Pancreas (tissue), 10 donors: ENCODE results near the gene FASN. TPM values are rescaled to one million over a fixed set of nuclear protein-coding genes. Genes with fewer than 3 reads are reported as not detected.
"Not testable (repeated sequence)": the region's sequence is repeated elsewhere in the genome, so short reads cannot be mapped to it uniquely, and the experiment has no call there.

Experiments used
- ATAC-seq, 4 donors: fragments of 200-7000 bp; cut with Tn5 transposase; one replicate each; pipeline versions ENCODE4 v1.8.0 to v1.9.1; 2020; ENCODE audit warnings: mild to moderate bottlenecking in 4 of 4, moderate library complexity in 4 of 4
- DNase-seq, 6 donors: peaks; one replicate each; pipeline ENCODE4 v3.0.0-alpha.2; 2020
- FAIRE-seq: peaks from 2 replicates; lab custom pipeline; 2012; peaks lifted over from hg19 to GRCh38; lab: Jason Lieb, UNC
- H3K27ac ChIP-seq, 4 donors: fragments of 200-600 bp; sonication (generic); 1 replicate in 3 of 4; 2 replicates in 1 of 4; pipeline versions ENCODE4 v1.5.0 to v1.8.0; 2020
- H3K27me3 ChIP-seq, 4 donors: fragments of 200-600 bp; one replicate each; pipeline ENCODE4 v1.8.0; 2021
- H3K36me3 ChIP-seq, 3 donors: fragments of 200-600 bp; sonication (generic) in 1 of 3; one replicate each; pipeline versions ENCODE4 v1.5.0 to v1.8.0; 2020 to 2021
- H3K4me1 ChIP-seq, 3 donors: fragments of 200-600 bp; one replicate each; pipeline ENCODE4 v1.8.0; 2021
- H3K4me3 ChIP-seq, 4 donors: fragments of 200-600 bp; sonication (generic) in 2 of 4; one replicate each; pipeline versions ENCODE4 v1.5.0 to v1.8.0; 2020 to 2021
- H3K9me3 ChIP-seq, 4 donors: fragments of 200-600 bp; one replicate each; pipeline ENCODE4 v1.8.0; 2021
- CTCF ChIP-seq, 4 donors: fragments of 200-600 bp; sonication (generic) in 3 of 4; IDR thresholded peaks; one replicate each; pipeline versions ENCODE4 v1.5.0 to v1.8.0; 2021; ENCODE audit warnings: antibody characterized with exemption in 4 of 4
- WGBS, 2 donors: extraction: QIAGEN DNeasy Blood & Tissue Kit; methylation state at CpG; one replicate each; pipeline ENCODE4 v1.1.7; 2013; 5-methylcytosine and 5-hydroxymethylcytosine counted together
- intact Hi-C, 3 donors: fragments of 100-400 bp; cut with DNase I; formaldehyde crosslinking; loops; one replicate each; pipeline versions ENCODE4 v1.11.1 to v1.14.2; 2022
- polyA plus RNA-seq, 2 donors: library from polyadenylated mRNA; stranded (reverse); fragments of 200-250 nt; gene quantifications; one replicate each; pipeline ENCODE4 v1.2.3, GENCODE V29; 2013
- total RNA-seq, 6 donors: library from RNA; stranded (reverse); fragmentation: NEBNext Ultra II Directional in 4 of 6; extraction: Animal tissue kit (Norgen Biotek cat#: 25700) in 4 of 6; gene quantifications; one replicate each; pipeline versions ENCODE4 v1.2.1 to v1.2.4, GENCODE V29; 2021 to 2023
- donor health status: healthy with polysubstance abuse.
- donor health status: DM: no; HTN: no; CAD: no; lungs with moderate emphysema.
- donor health status: DM: no; HTN: no; CAD: no.
- donor health status: control.
- donor health status: control.
- donor health status: Bipolar disorder and iron deficiency.
- donor health status: DM: yes; HTN: yes; CAD: no.
- donor health status: DM: no; HTN: no; CAD: no.
- donor health status: DM: no; HTN: no; CAD: no.
- donor health status: DM: yes; HTN: yes; CAD: no.

FASN gene
- total and polyA plus RNA-seq, 8 donors: 12.4 to 69.4 (median 31.7) TPM

- H3K4me3 ChIP-seq: no peak overlapping the region
- FAIRE-seq: no peak
- DNase-seq: peak in 2 of 6 donors; percentile 26 to 45
- WGBS, 2 donors: 74 to 77% methylated on average over 14 of the region's 14 CpGs
- intact Hi-C loops: no loop called here
- H3K27ac ChIP-seq: no peak overlapping the region
- peaks cover 0 to 4% (median 0%) of the 10 kb centered on the region in 3 donors for H3K4me1 ChIP-seq
- no peak for TF ChIP-seq CTCF (IDR thresholded peaks at IDR 0.05)
- H3K36me3 ChIP-seq: no peaks in the 10 kb centered on the region
- ATAC-seq: no peak
- no peaks in the 10 kb centered on the region for H3K27me3 ChIP-seq
- no peaks in the 10 kb centered on the region for H3K9me3 ChIP-seq
Observed at GRCh38 chr17:82045936-82046484, 52.0 kb downstream of the FASN start.

GRCh38 chr17:82043507-82043906 is 54.5 kb downstream of the FASN start:
- no peak for DNase-seq
- H3K4me3 ChIP-seq: no peak overlapping the region
- no peak for TF ChIP-seq CTCF (IDR thresholded peaks at IDR 0.05)
- H3K9me3 ChIP-seq: no peaks in the 10 kb centered on the region
- no peaks in the 10 kb centered on the region for H3K27me3 ChIP-seq
- no peaks in the 10 kb centered on the region for H3K36me3 ChIP-seq
- H3K4me1 ChIP-seq: no peaks in the 10 kb centered on the region
- FAIRE-seq: no peak
- intact Hi-C loops: no loop called here
- no peak for ATAC-seq
- no peak overlapping the region for H3K27ac ChIP-seq
- WGBS, 2 donors: 76 to 84% methylated on average over 16 of the region's 16 CpGs

GRCh38 chr17:82042649-82043048 is 55.4 kb downstream of the FASN start:
- DNase-seq (no peak), ATAC-seq (no peak), FAIRE-seq (no peak)
- H3K4me3 ChIP-seq: no peak overlapping the region
- intact Hi-C loops: no loop called here
- TF ChIP-seq CTCF (IDR thresholded peaks at IDR 0.05): no peak
- WGBS, 2 donors: 65 to 79% methylated on average over 9 of the region's 9 CpGs
- no peaks in the 10 kb centered on the region for H3K36me3 ChIP-seq
- no peak overlapping the region for H3K27ac ChIP-seq
- no peaks in the 10 kb centered on the region for H3K27me3 ChIP-seq
- H3K4me1 ChIP-seq: no peaks in the 10 kb centered on the region
- H3K9me3 ChIP-seq: no peaks in the 10 kb centered on the region

- DNase-seq: no peak
- Histone ChIP-seq H3K27ac (no peak overlapping the region), H3K9me3 (no peaks in the 10 kb centered on the region), H3K27me3 (no peaks in the 10 kb centered on the region), H3K36me3 (no peaks in the 10 kb centered on the region), H3K4me3 (no peak overlapping the region), H3K4me1 (peaks cover 0 to 5% (median 0%) of the 10 kb centered on the region in 3 donors)
- no peak for FAIRE-seq
- WGBS, 2 donors: 83 to 90% methylated on average over 17 of the region's 17 CpGs
- ATAC-seq: no peak
- no peak for TF ChIP-seq CTCF (IDR thresholded peaks at IDR 0.05)
- intact Hi-C loops: no loop called here
Observed at GRCh38 chr17:82041144-82041814, 56.8 kb downstream of the FASN start.

- no peaks in the 10 kb centered on the region for H3K27me3 ChIP-seq
- H3K4me1 ChIP-seq: peaks cover 0 to 9% (median 0%) of the 10 kb centered on the region in 3 donors
- 64 to 66% methylated on average over 8 of the region's 8 CpGs for WGBS, 2 donors
- intact Hi-C loops: no loop called here
- DNase-seq: no peak
- no peak for FAIRE-seq
- no peak for TF ChIP-seq CTCF (IDR thresholded peaks at IDR 0.05)
- no peak overlapping the region for H3K27ac ChIP-seq
- H3K4me3 ChIP-seq: no peak overlapping the region
- H3K9me3 ChIP-seq: no peaks in the 10 kb centered on the region
- no peaks in the 10 kb centered on the region for H3K36me3 ChIP-seq
- ATAC-seq: no peak
Observed at GRCh38 chr17:82039695-82040299, 58.2 kb downstream of the FASN start.

GRCh38 chr17:82038796-82039409 is 59.1 kb downstream of the FASN start:
- intact Hi-C loops, H3K27ac ChIP-seq, H3K27me3 ChIP-seq, FAIRE-seq, DNase-seq, ATAC-seq, H3K9me3 ChIP-seq, H3K4me1 ChIP-seq, H3K36me3 ChIP-seq, H3K4me3 ChIP-seq: not testable (repeated sequence)
- 90 to 93% methylated on average over 16 of the region's 16 CpGs for WGBS, 2 donors
